GM13976 (cell line): ENCODE measurements around the gene TLE5.

Source experiments
- DNase-seq: peaks from one replicate; pipeline ENCODE4 v3.0.0; 2012; ENCODE audit warnings: low spot score
- CTCF ChIP-seq: IDR thresholded peaks from 2 replicates; pipeline ENCODE4 v1.5.1; 2012; ENCODE audit warnings: borderline replicate concordance, mild to moderate bottlenecking; ENCODE audit not compliant: insufficient read depth; ENCODE audit errors: extremely low read depth, missing control alignments, control extremely low read depth
- in situ Hi-C: fragments of 300-500 bp; cut with MboI; formaldehyde crosslinking; loops from one replicate; pipeline ENCODE4 v1.12.0; 2022; ENCODE audit warnings: low sequenced_read_pairs, mixed read lengths, inconsistent platforms; ENCODE audit not compliant: unreplicated experiment

TLE5 gene

GRCh38 chr19:3058821-3059314 lies 3.4 kb downstream of the TLE5 start:
- DNase-seq: no peak
- no peak for TF ChIP-seq CTCF
- in situ Hi-C loops: no loop called here

- DNase-seq: no peak
- in situ Hi-C loops: no loop called here
- no peak for TF ChIP-seq CTCF
These were observed 4.1 kb downstream of the TLE5 start for GRCh38 chr19:3058009-3058820.

GRCh38 chr19:3057275-3057714 lies 5.0 kb downstream of the TLE5 start:
- DNase-seq: no peak
- no peak for TF ChIP-seq CTCF
- in situ Hi-C loops: no loop called here

GRCh38 chr19:3056417-3057088 lies 5.7 kb downstream of the TLE5 start:
- DNase-seq: no peak
- in situ Hi-C loops: no loop called here
- no peak for TF ChIP-seq CTCF

GRCh38 chr19:3055741-3056416 lies 6.4 kb downstream of the TLE5 start:
- TF ChIP-seq CTCF: no peak
- no peak for DNase-seq
- in situ Hi-C loops: no loop called here

- in situ Hi-C loops: no loop called here
- DNase-seq: no peak
- TF ChIP-seq CTCF: no peak
These were observed 7.1 kb downstream of the TLE5 start for GRCh38 chr19:3054972-3055740.
